Endothelial cell (in vitro differentiated cells): ENCODE results near the gene BANF2. TPM values are rescaled to one million over a fixed set of nuclear protein-coding genes. Genes with fewer than 3 reads are reported as not detected.
A peak's percentile ranks its signal among the peaks of the same experiment; 100 is the strongest.

Source experiments
- DNase-seq: peaks from one replicate; pipeline ENCODE4 v3.0.0; 2021; ENCODE audit warnings: low spot score
- H3K27ac Mint-ChIP-seq: one replicate; pipeline ENCODE4 v1.8.0; 2021; ENCODE audit warnings: mixed read lengths, inconsistent platforms; ENCODE audit not compliant: unreplicated experiment
- H3K27me3 Mint-ChIP-seq: one replicate; pipeline ENCODE4 v1.8.0; 2021; ENCODE audit warnings: mild to moderate bottlenecking, moderate library complexity, mixed read lengths, inconsistent platforms; ENCODE audit not compliant: unreplicated experiment
- H3K36me3 Mint-ChIP-seq: one replicate; pipeline ENCODE4 v1.8.0; 2021; ENCODE audit warnings: mild to moderate bottlenecking, low read depth, mixed read lengths, inconsistent platforms; ENCODE audit not compliant: unreplicated experiment
- H3K4me1 Mint-ChIP-seq: one replicate; pipeline ENCODE4 v1.8.0; 2021; ENCODE audit warnings: mild to moderate bottlenecking, mixed read lengths, inconsistent platforms; ENCODE audit not compliant: unreplicated experiment
- H3K4me3 Mint-ChIP-seq: one replicate; pipeline ENCODE4 v1.8.0; 2021; ENCODE audit warnings: mild to moderate bottlenecking, mixed read lengths, inconsistent platforms; ENCODE audit not compliant: unreplicated experiment
- H3K9me3 Mint-ChIP-seq: one replicate; pipeline ENCODE4 v1.8.0; 2021; ENCODE audit warnings: mixed read lengths, inconsistent platforms; ENCODE audit not compliant: unreplicated experiment
- CTCF ChIP-seq: fragments of 200-600 bp; sonication (generic); IDR thresholded peaks from one replicate; pipeline ENCODE4 v1.5.0; 2021; ENCODE audit warnings: antibody characterized with exemption; ENCODE audit not compliant: unreplicated experiment
- total RNA-seq: library from RNA; stranded (reverse); fragmentation: NEBNext Ultra II Directional; extraction: Animal tissue kit (Norgen Biotek cat#: 25700); gene quantifications from one replicate; pipeline ENCODE4 v1.2.1, GENCODE V29; 2021; ENCODE audit not compliant: unreplicated experiment

BANF2 gene
- total RNA-seq, 1 donor from 2014 or later, result not detected

- DNase-seq, result no peak
- H3K4me1 Mint-ChIP-seq, result no peaks in the 10 kb centered on the region
- no peak for TF ChIP-seq CTCF
- peaks cover 5% of the 10 kb centered on the region for H3K9me3 Mint-ChIP-seq
- peaks cover 10% of the 10 kb centered on the region for H3K36me3 Mint-ChIP-seq
- H3K27ac Mint-ChIP-seq, result no peak overlapping the region
- H3K4me3 Mint-ChIP-seq, result peak overlapping the region; percentile 11
- peaks cover 5% of the 10 kb centered on the region for H3K27me3 Mint-ChIP-seq
Observed at GRCh38 chr20:17758010-17758409, 58.2 kb downstream of the BANF2 start.

- H3K9me3 Mint-ChIP-seq, result peaks cover 5% of the 10 kb centered on the region
- no peak overlapping the region for H3K27ac Mint-ChIP-seq
- peaks cover 10% of the 10 kb centered on the region for H3K36me3 Mint-ChIP-seq
- H3K4me3 Mint-ChIP-seq, result peak overlapping the region; percentile 11
- no peaks in the 10 kb centered on the region for H3K4me1 Mint-ChIP-seq
- no peak for DNase-seq
- no peak for TF ChIP-seq CTCF
- H3K27me3 Mint-ChIP-seq, result peaks cover 5% of the 10 kb centered on the region
Observed at GRCh38 chr20:17758512-17758911, 58.7 kb downstream of the BANF2 start.

- DNase-seq, result no peak
- Mint-ChIP-seq H3K4me3 (no peak overlapping the region), H3K36me3 (peaks cover 10% of the 10 kb centered on the region), H3K27me3 (peaks cover 5% of the 10 kb centered on the region), H3K9me3 (peaks cover 5% of the 10 kb centered on the region), H3K4me1 (no peaks in the 10 kb centered on the region), H3K27ac (no peak overlapping the region)
- no peak for TF ChIP-seq CTCF
Observed at GRCh38 chr20:17759449-17759848, 59.7 kb downstream of the BANF2 start.

- Mint-ChIP-seq H3K27ac (no peak overlapping the region), H3K4me1 (no peaks in the 10 kb centered on the region), H3K27me3 (peaks cover 7% of the 10 kb centered on the region), H3K9me3 (peaks cover 5% of the 10 kb centered on the region), H3K36me3 (peaks cover 10% of the 10 kb centered on the region), H3K4me3 (no peak overlapping the region)
- no peak for TF ChIP-seq CTCF
- DNase-seq, result no peak
Observed at GRCh38 chr20:17761604-17762003, 61.8 kb downstream of the BANF2 start.

GRCh38 chr20:17762243-17762872, 62.6 kb downstream of the BANF2 start:
- peaks cover 4% of the 10 kb centered on the region for H3K27me3 Mint-ChIP-seq
- DNase-seq, result no peak
- no peak overlapping the region for H3K27ac Mint-ChIP-seq
- peaks cover 10% of the 10 kb centered on the region for H3K36me3 Mint-ChIP-seq
- H3K4me1 Mint-ChIP-seq, result no peaks in the 10 kb centered on the region
- H3K9me3 Mint-ChIP-seq, result peaks cover 5% of the 10 kb centered on the region
- TF ChIP-seq CTCF, result no peak
- H3K4me3 Mint-ChIP-seq, result no peak overlapping the region
